Endothelial cell of umbilical vein (primary cell): ENCODE data around the gene EPYC. TPM values are rescaled to one million over a fixed set of nuclear protein-coding genes. Genes with fewer than 3 reads are reported as not detected.

Experiments used
- BruUV-seq: library from RNA; stranded (reverse); fragments of 400-500 nt; replicated peaks from 2 replicates; lab custom pipeline; 2021; lab: Mats Ljungman, UMichigan
- CTCF ChIA-PET: fragments of 300-600, 350-600 bp; sonication (Branson Sonifier 250); formaldehyde crosslinking; loops from one replicate; lab custom pipeline; 2021; ENCODE audit warnings: antibody characterized with exemption, inconsistent platforms; lab: Charles Lee
- POLR2A ChIA-PET: fragments of 300-600, 350-600 bp; sonication (Branson Sonifier 250); formaldehyde crosslinking; loops from one replicate; lab custom pipeline; 2021; ENCODE audit warnings: antibody characterized with exemption, inconsistent platforms; lab: Charles Lee
- DNase-seq: peaks from one replicate; pipeline ENCODE4 v3.0.0-alpha.2; 2011; ENCODE audit warnings: low read depth, low spot score
- FAIRE-seq: peaks from 2 replicates; lab custom pipeline; 2011; peaks lifted over from hg19 to GRCh38; lab: Jason Lieb, UNC
- H2AFZ ChIP-seq: 2 replicates; pipeline ENCODE4 v1.6.0; 2012; ENCODE audit warnings: low read depth, low read length, control low read depth, inconsistent platforms
- H3K27ac ChIP-seq: 2 replicates; pipeline ENCODE4 v1.5.1; 2011; ENCODE audit warnings: low read depth, mild to moderate bottlenecking, control low read depth, low read length, moderate library complexity; ENCODE audit not compliant: insufficient read depth
- H3K27me3 ChIP-seq, 2 experiments: 2 replicates each; pipeline versions ENCODE4 v1.6.0 to v1.6.1; 2011; ENCODE audit warnings: low read length in 2 of 2, mixed read lengths in 1 of 2; ENCODE audit not compliant: control insufficient read depth in 2 of 2, insufficient read depth in 2 of 2
- H3K36me3 ChIP-seq, 2 experiments: 2 replicates in 1 of 2; 3 replicates in 1 of 2; pipeline ENCODE4 v1.5.1; 2011; ENCODE audit warnings: low read length in 2 of 2, mild to moderate bottlenecking in 1 of 2, moderate library complexity in 1 of 2; ENCODE audit not compliant: control insufficient read depth in 2 of 2, insufficient read depth in 2 of 2; ENCODE audit errors: extremely low read depth in 1 of 2
- H3K4me1 ChIP-seq: 3 replicates; pipeline ENCODE4 v1.5.1; 2011; ENCODE audit warnings: mild to moderate bottlenecking, low read length; ENCODE audit not compliant: control insufficient read depth, insufficient read depth; ENCODE audit errors: extremely low read depth
- H3K4me2 ChIP-seq: 2 replicates; pipeline ENCODE4 v1.6.1; 2011; ENCODE audit warnings: low read length, control low read depth, mixed read lengths; ENCODE audit not compliant: insufficient read depth
- H3K4me3 ChIP-seq, 3 experiments: fragments of 200-600 bp in 1 of 3; sonication (generic), shearing (Covaris generic) in 1 of 3; replicated peaks in 1 of 3; 2 replicates each; pipeline ENCODE4 v1.5.1; 2011 to 2016; ENCODE audit warnings: control low read depth in 3 of 3, low read length in 3 of 3, mild to moderate bottlenecking in 2 of 3, inconsistent platforms in 1 of 3, low read depth in 1 of 3, moderate library complexity in 1 of 3; ENCODE audit not compliant: insufficient read depth in 1 of 3
- H3K79me2 ChIP-seq: 2 replicates; pipeline ENCODE4 v1.6.0; 2012; ENCODE audit warnings: low read length, inconsistent platforms; ENCODE audit not compliant: control insufficient read depth, insufficient read depth
- H3K9ac ChIP-seq: replicated peaks from 2 replicates; pipeline ENCODE3; 2011; ENCODE audit warnings: low read length, control low read depth; ENCODE audit not compliant: insufficient read depth; ENCODE audit errors: extremely low read depth
- H3K9me1 ChIP-seq: replicated peaks from 3 replicates; pipeline ENCODE4 v1.6.0; 2011; ENCODE audit warnings: mild to moderate bottlenecking, low read length; ENCODE audit not compliant: control insufficient read depth, insufficient read depth; ENCODE audit errors: extremely low read depth
- H3K9me3 ChIP-seq: replicated peaks from 2 replicates; pipeline ENCODE4 v1.5.1; 2012; ENCODE audit warnings: low read length, inconsistent platforms; ENCODE audit not compliant: control insufficient read depth, insufficient read depth
- H4K20me1 ChIP-seq: replicated peaks from 2 replicates; pipeline ENCODE3; 2011; ENCODE audit warnings: mild to moderate bottlenecking, low read length; ENCODE audit not compliant: control insufficient read depth, insufficient read depth; ENCODE audit errors: extremely low read depth
- EZH2 ChIP-seq: IDR thresholded peaks from 2 replicates; pipeline ENCODE4 v1.6.1; 2012; ENCODE audit warnings: borderline replicate concordance, low read depth, mild to moderate bottlenecking, moderate library complexity, low read length, inconsistent platforms; ENCODE audit not compliant: severe bottlenecking
- FOS ChIP-seq: IDR thresholded peaks from 2 replicates; pipeline ENCODE4 v1.6.1; 2011; ENCODE audit warnings: mild to moderate bottlenecking, low read length, moderate library complexity, borderline replicate concordance; ENCODE audit not compliant: insufficient read depth
- GATA2 ChIP-seq: IDR thresholded peaks from 2 replicates; pipeline ENCODE4 v1.7.0; 2011; ENCODE audit warnings: low read depth, mild to moderate bottlenecking, moderate library complexity, mixed read lengths, low read length; ENCODE audit not compliant: insufficient read length, insufficient read depth
- JUN ChIP-seq: IDR thresholded peaks from 2 replicates; pipeline ENCODE4 v1.6.1; 2011; ENCODE audit warnings: borderline replicate concordance, low read depth; ENCODE audit not compliant: insufficient read length, insufficient read depth
- MYC ChIP-seq: IDR thresholded peaks from one replicate; pipeline ENCODE4 v1.6.1; 2011; ENCODE audit warnings: mild to moderate bottlenecking, low read depth, low read length
- POLR2A ChIP-seq: IDR thresholded peaks from 2 replicates; pipeline ENCODE4 v1.6.1; 2012; ENCODE audit warnings: low read depth, mild to moderate bottlenecking, control low read depth, low read length
- POLR2AphosphoS5 ChIP-seq: IDR thresholded peaks from 2 replicates; pipeline ENCODE4 v1.6.1; 2012; ENCODE audit warnings: low read depth, mild to moderate bottlenecking, control low read depth, low read length, moderate library complexity; ENCODE audit not compliant: insufficient read depth
- dilution Hi-C: fragments of 300-500 bp; cut with MboI; formaldehyde crosslinking; loops from one replicate; pipeline ENCODE4 v1.15.0; 2019; ENCODE audit warnings: low sequenced_read_pairs; ENCODE audit not compliant: extremely low pct_ligation_motif_present
- intact Hi-C: fragments of 100-400 bp; cut with micrococcal nuclease; formaldehyde crosslinking; loops from one replicate; pipeline ENCODE4 v1.10.0; 2022
- polyA plus RNA-seq, 4 experiments: library from polyadenylated mRNA; depleted of rRNA in 3 of 4; stranded (reverse) in 3 of 4; unstranded in 1 of 4; fragments of >200 nt; gene quantifications; 2 replicates each; pipeline versions ENCODE4 v1.2.1 to v1.2.3, GENCODE V29; 2011 to 2012; ENCODE audit warnings: missing spikeins in 1 of 4
- total RNA-seq: library from RNA; stranded (reverse); gene quantifications from 2 replicates; pipeline ENCODE4 v1.2.3, GENCODE V29; 2021
- TF ChIP-seq, protein P1 (sequence below), 2 donors: IDR thresholded peaks; 1 replicate in 1 of 2; 2 replicates in 1 of 2; pipeline ENCODE4 v1.5.1; 2011; ENCODE audit warnings: low read length in 2 of 2, mild to moderate bottlenecking in 2 of 2, moderate library complexity in 2 of 2, control low read depth in 1 of 2, inconsistent platforms in 1 of 2, low read depth in 1 of 2; ENCODE audit not compliant: insufficient read depth in 1 of 2; ENCODE audit errors: extremely low read depth in 1 of 2
- TF ChIP-seq, protein P2 (sequence below): IDR thresholded peaks from 2 replicates; pipeline ENCODE4 v1.6.1; 2011; ENCODE audit not compliant: insufficient read depth, insufficient read length

EPYC gene
- total and polyA plus RNA-seq, 2 donors (not counting 3 experiments of a cell fraction or from before 2014, with no cell fraction given) = not detected

DNA sequence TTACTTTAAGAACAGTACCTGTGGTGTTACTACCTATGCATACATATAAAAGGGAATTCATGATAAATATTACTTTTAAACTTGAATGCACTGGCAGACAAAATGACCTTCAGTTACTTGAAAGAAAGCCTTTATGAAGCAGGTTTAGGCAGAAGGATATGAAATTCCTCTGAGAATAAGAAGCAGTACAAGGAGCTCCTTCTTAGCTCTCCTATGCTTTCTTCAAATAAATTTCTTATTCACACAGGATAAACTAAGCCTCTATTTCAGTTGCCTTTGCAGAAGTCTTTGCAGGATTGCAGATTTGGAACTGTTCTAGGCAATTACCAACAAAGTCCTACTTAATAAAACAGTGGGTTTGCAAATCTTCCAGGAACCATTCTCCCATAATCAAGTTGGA, 1.0 kb downstream of the EPYC start:
- BruUV-seq = no TSS peak
- no peaks in the 10 kb centered on the region for H3K36me3 ChIP-seq
- H3K27me3 ChIP-seq = no peaks in the 10 kb centered on the region
- CTCF ChIA-PET = interaction anchor here (1.7 to 2.4 kb wide), 3 partner anchors 8 to 323 kb away, joined by 3 to 10 read pairs (median 4); no protein-coding TSS in a partner anchor
- no peak for DNase-seq
- no peak overlapping the region for H2AFZ ChIP-seq
- no peaks in the 10 kb centered on the region for H4K20me1 ChIP-seq
- no peak overlapping the region for H3K4me3 ChIP-seq
- no peak for FAIRE-seq
- no peaks in the 10 kb centered on the region for H3K9me3 ChIP-seq
- no peaks in the 10 kb centered on the region for H3K79me2 ChIP-seq
- POLR2A ChIA-PET = no interaction called here
- intact Hi-C loops = loop anchor here (5.0 kb wide), 1 partner anchor 314 kb away; no protein-coding TSS in a partner anchor
- no peaks in the 10 kb centered on the region for H3K4me1 ChIP-seq
- dilution Hi-C loops = no loop called here
- H3K9ac ChIP-seq = no peak overlapping the region
- H3K4me2 ChIP-seq = no peak overlapping the region
- TF ChIP-seq GATA2 (no peak), FOS (no peak)
- H3K27ac ChIP-seq = no peak overlapping the region
- no peaks in the 10 kb centered on the region for H3K9me1 ChIP-seq

DNA sequence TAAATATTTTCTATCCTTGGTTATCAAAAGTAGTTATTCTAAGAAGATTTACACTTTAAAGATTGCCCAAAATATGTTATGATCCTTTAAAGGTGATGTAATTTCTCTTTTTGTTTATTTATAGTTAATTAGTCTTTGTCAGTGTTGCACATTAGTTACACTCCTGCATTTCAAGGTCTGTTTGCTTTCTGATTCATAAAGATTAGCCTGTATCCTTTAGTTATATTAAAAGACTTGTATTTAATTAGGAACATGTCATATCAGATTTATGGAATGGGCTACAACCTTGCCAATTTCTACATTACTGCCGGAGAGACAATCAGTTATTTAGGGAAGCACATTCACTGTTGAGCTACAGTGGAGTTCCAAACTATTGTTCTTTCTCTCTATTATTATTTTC, 3.5 kb downstream of the EPYC start:
- no peaks in the 10 kb centered on the region for H3K36me3 ChIP-seq
- H3K4me2 ChIP-seq = no peak overlapping the region
- no TSS peak for BruUV-seq
- H2AFZ ChIP-seq = no peak overlapping the region
- DNase-seq (peak; percentile 39), FAIRE-seq (no peak)
- intact Hi-C loops = loop anchor here (5.0 kb wide), 1 partner anchor 316 kb away; no protein-coding TSS in a partner anchor
- POLR2A ChIA-PET = no interaction called here
- H3K9me1 ChIP-seq = no peaks in the 10 kb centered on the region
- H3K27ac ChIP-seq = no peak overlapping the region
- H3K79me2 ChIP-seq = no peaks in the 10 kb centered on the region
- H3K4me1 ChIP-seq = no peaks in the 10 kb centered on the region
- TF ChIP-seq GATA2 (no peak), POLR2A (no peak), FOS (no peak), JUN (no peak), EZH2 (no peak), MYC (no peak), POLR2AphosphoS5 (no peak)
- TF ChIP-seq, protein P1, sequence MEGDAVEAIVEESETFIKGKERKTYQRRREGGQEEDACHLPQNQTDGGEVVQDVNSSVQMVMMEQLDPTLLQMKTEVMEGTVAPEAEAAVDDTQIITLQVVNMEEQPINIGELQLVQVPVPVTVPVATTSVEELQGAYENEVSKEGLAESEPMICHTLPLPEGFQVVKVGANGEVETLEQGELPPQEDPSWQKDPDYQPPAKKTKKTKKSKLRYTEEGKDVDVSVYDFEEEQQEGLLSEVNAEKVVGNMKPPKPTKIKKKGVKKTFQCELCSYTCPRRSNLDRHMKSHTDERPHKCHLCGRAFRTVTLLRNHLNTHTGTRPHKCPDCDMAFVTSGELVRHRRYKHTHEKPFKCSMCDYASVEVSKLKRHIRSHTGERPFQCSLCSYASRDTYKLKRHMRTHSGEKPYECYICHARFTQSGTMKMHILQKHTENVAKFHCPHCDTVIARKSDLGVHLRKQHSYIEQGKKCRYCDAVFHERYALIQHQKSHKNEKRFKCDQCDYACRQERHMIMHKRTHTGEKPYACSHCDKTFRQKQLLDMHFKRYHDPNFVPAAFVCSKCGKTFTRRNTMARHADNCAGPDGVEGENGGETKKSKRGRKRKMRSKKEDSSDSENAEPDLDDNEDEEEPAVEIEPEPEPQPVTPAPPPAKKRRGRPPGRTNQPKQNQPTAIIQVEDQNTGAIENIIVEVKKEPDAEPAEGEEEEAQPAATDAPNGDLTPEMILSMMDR (IDR thresholded peaks at IDR 0.05; ENCODE audit: extremely low read depth in 1 of 2, insufficient read depth in 1 of 2, low read depth in 1 of 2, low read length in 2 of 2) = no peak
- TF ChIP-seq, protein P2, sequence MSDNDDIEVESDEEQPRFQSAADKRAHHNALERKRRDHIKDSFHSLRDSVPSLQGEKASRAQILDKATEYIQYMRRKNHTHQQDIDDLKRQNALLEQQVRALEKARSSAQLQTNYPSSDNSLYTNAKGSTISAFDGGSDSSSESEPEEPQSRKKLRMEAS = no peak
- no peaks in the 10 kb centered on the region for H4K20me1 ChIP-seq
- no peaks in the 10 kb centered on the region for H3K27me3 ChIP-seq
- no peak overlapping the region for H3K4me3 ChIP-seq
- dilution Hi-C loops = no loop called here
- H3K9me3 ChIP-seq = no peaks in the 10 kb centered on the region
- CTCF ChIA-PET = interaction anchor here (0.7 kb wide), 1 partner anchor 274 kb away, joined by 3 read pairs; no protein-coding TSS in a partner anchor
- H3K9ac ChIP-seq = no peak overlapping the region
